Placental pericyte (primary cell): ENCODE results near the gene AKAP3. TPM values are rescaled to one million over a fixed set of nuclear protein-coding genes. Genes with fewer than 3 reads are reported as not detected.

Experiments
- total RNA-seq: library from RNA; depleted of rRNA; stranded (reverse); fragments of >200 nt; gene quantifications from 2 replicates; pipeline ENCODE4 v1.2.3, GENCODE V29; 2012

Gene AKAP3
- 1.0 and 3.5 TPM in 2 replicates for total RNA-seq

GRCh38 chr12:4648501-4649357 is at the start of gene AKAP3, which contains the start of gene NDUFA9:
Gene AKAP3, minus strand, starts transcription at chr12:4649051. Its CDS starts 10,855 bp downstream, at chr12:4638196.
Gene NDUFA9, plus strand, starts transcription at chr12:4649114. Its CDS starts 13 bp downstream, at chr12:4649127.

Other genes starting within 250 kb of the AKAP3 start
- gene FGF6, start 203.2 kb downstream of the AKAP3 start, total RNA-seq: not detected in 2 replicates
- gene RAD51AP1, start 110.2 kb downstream of the AKAP3 start, total RNA-seq: 1.3 and 24.9 TPM in 2 replicates
- gene DYRK4, start 86.8 kb downstream of the AKAP3 start, total RNA-seq: 31.4 and 47.5 TPM in 2 replicates
- gene NDUFA9, start 63 bp upstream of the AKAP3 start, total RNA-seq: 43.5 and 61.4 TPM in 2 replicates
- not detected in 2 replicates for gene GALNT8, start 71.3 kb upstream of the AKAP3 start, total RNA-seq